GM12878 (cell line): ENCODE data around the gene RP9. TPM values are rescaled to one million over a fixed set of nuclear protein-coding genes. Genes with fewer than 3 reads are reported as not detected.

Source experiments
- ATAC-seq: fragments of 200-7000 bp; cut with Tn5 transposase; 3 replicates; pipeline ENCODE4 v1.9.1; 2020; ENCODE audit warnings: mild to moderate bottlenecking, moderate library complexity
- BruUV-seq: library from RNA; stranded (reverse); fragments of 400-500 nt; replicated peaks from 2 replicates; lab custom pipeline; 2021; lab: Mats Ljungman, UMichigan
- CTCF ChIA-PET: fragments of 300-600 bp; sonication (Branson Sonifier 250); formaldehyde crosslinking; extraction: SDS; loops from one replicate; lab custom pipeline; 2021; ENCODE audit warnings: inconsistent platforms; lab: Yijun Ruan, JAX
- POLR2A ChIA-PET: fragments of 350-600 bp; formaldehyde crosslinking; extraction: SDS; loops from one replicate; lab custom pipeline; 2021; ENCODE audit warnings: inconsistent platforms; lab: Charles Lee
- RAD21 ChIA-PET: fragments of 300-600 bp; sonication (Branson Sonifier 250); formaldehyde crosslinking; loops from one replicate; lab custom pipeline; 2023; ENCODE audit warnings: antibody characterized with exemption; ENCODE audit not compliant: unreplicated experiment; lab: Charles Lee
- SMC1A ChIA-PET: fragments of 300-600 bp; sonication (Branson Sonifier 250); formaldehyde crosslinking; loops from one replicate; lab custom pipeline; 2023; ENCODE audit not compliant: unreplicated experiment, uncharacterized antibody; lab: Charles Lee
- DNase-seq: peaks from one replicate; pipeline ENCODE4 v3.0.0-alpha.2; 2011; ENCODE audit warnings: low read depth, low spot score
- FAIRE-seq: peaks from 3 replicates; lab custom pipeline; 2011; peaks lifted over from hg19 to GRCh38; lab: Jason Lieb, UNC
- H2AFZ ChIP-seq: 2 replicates; pipeline ENCODE4 v1.6.0; 2011; ENCODE audit warnings: low read depth, low read length, control low read depth; ENCODE audit not compliant: control insufficient read depth
- H3K27ac ChIP-seq: 2 replicates; pipeline ENCODE4 v1.5.1; 2011; ENCODE audit warnings: control low read depth; ENCODE audit not compliant: control insufficient read depth, insufficient read depth
- H3K27me3 ChIP-seq, 2 experiments: replicated peaks in 1 of 2; 2 replicates each; pipeline versions ENCODE4 v1.6.0 to v1.6.1; 2011; ENCODE audit warnings: low read length in 1 of 2; ENCODE audit not compliant: control insufficient read depth in 2 of 2, insufficient read depth in 2 of 2
- H3K36me3 ChIP-seq, 2 experiments: 2 replicates each; pipeline ENCODE4 v1.5.1; 2011; ENCODE audit warnings: low read length in 1 of 2; ENCODE audit not compliant: control insufficient read depth in 2 of 2, insufficient read depth in 2 of 2
- H3K4me1 ChIP-seq: 2 replicates; pipeline ENCODE4 v1.6.1; 2011; ENCODE audit warnings: mild to moderate bottlenecking, low read length, moderate library complexity, mixed read lengths; ENCODE audit not compliant: control insufficient read depth, insufficient read depth
- H3K4me2 ChIP-seq: 2 replicates; pipeline ENCODE4 v1.6.0; 2011; ENCODE audit warnings: control low read depth; ENCODE audit not compliant: control insufficient read depth, insufficient read depth
- H3K4me3 ChIP-seq: fragments of 200-600 bp; sonication (generic); 2 replicates; pipeline ENCODE4 v1.5.1; 2016
- H3K79me2 ChIP-seq: 2 replicates; pipeline ENCODE4 v1.6.0; 2011; ENCODE audit warnings: low read length; ENCODE audit not compliant: control insufficient read depth, insufficient read depth
- H3K9ac ChIP-seq: 2 replicates; pipeline ENCODE4 v1.8.0; 2011; ENCODE audit warnings: low read length, control low read depth, mixed read lengths; ENCODE audit not compliant: control insufficient read depth, insufficient read depth
- H3K9me3 ChIP-seq: replicated peaks from 3 replicates; pipeline ENCODE4 v1.5.1; 2011; ENCODE audit warnings: mild to moderate bottlenecking, low read length; ENCODE audit not compliant: control insufficient read depth, insufficient read depth
- H4K20me1 ChIP-seq: 2 replicates; pipeline ENCODE4 v1.6.0; 2011; ENCODE audit not compliant: control insufficient read depth, insufficient read depth
- PAX8 ChIP-seq: fragments of 450-650 bp; IDR thresholded peaks from 2 replicates; pipeline ENCODE4 v1.6.1; 2017; ENCODE audit warnings: mild to moderate bottlenecking, moderate library complexity
- POU2F2 ChIP-seq: IDR thresholded peaks from 3 replicates; pipeline ENCODE4 v1.6.1; 2011; ENCODE audit warnings: low read depth, mild to moderate bottlenecking, low read length, borderline replicate concordance
- SREBF1 ChIP-seq: IDR thresholded peaks from 2 replicates; pipeline ENCODE4 v1.6.1; 2012; ENCODE audit warnings: mild to moderate bottlenecking, low read length
- SREBF2 ChIP-seq: IDR thresholded peaks from 2 replicates; pipeline ENCODE4 v1.6.1; 2012; ENCODE audit warnings: mild to moderate bottlenecking, low read length
- SRF ChIP-seq, 2 experiments: IDR thresholded peaks; 2 replicates each; pipeline ENCODE4 v1.6.1; 2011; ENCODE audit warnings: low read depth in 2 of 2, low read length in 2 of 2, mild to moderate bottlenecking in 1 of 2, moderate library complexity in 1 of 2
- ZNF687 ChIP-seq: fragments of 450-650 bp; IDR thresholded peaks from 2 replicates; pipeline ENCODE4 v1.6.1; 2017; ENCODE audit warnings: mild to moderate bottlenecking, moderate library complexity
- WGBS: methylation state at CpG from one replicate; pipeline ENCODE4 v1.1.6; 2016; ENCODE audit warnings: low lambda C conversion rate; ENCODE audit not compliant: insufficient replicate concordance, insufficient coverage; ENCODE audit errors: missing lambda C conversion rate; 5-methylcytosine and 5-hydroxymethylcytosine counted together
- in situ Hi-C: fragments of 300-500 bp; cut with MboI; formaldehyde crosslinking; loops from 9 replicates; pipeline ENCODE4 v1.14.3; 2018; ENCODE audit warnings: mixed read lengths
- intact Hi-C: fragments of 100-400 bp; cut with micrococcal nuclease; formaldehyde crosslinking; loops from one replicate; pipeline ENCODE4 v1.14.2; 2022; ENCODE audit not compliant: unreplicated experiment
- polyA plus RNA-seq, 11 experiments: library from polyadenylated mRNA; depleted of rRNA in 4 of 11; unstranded in 6 of 11; stranded (reverse) in 5 of 11; fragments of >200 nt; fragmentation: Nextera tagmentation in 4 of 11; fragmentation: Illumina TruSeq in 1 of 11; extraction: Ambion mirVana in 4 of 11; extraction: Trizol in 1 of 11; gene quantifications; 1 replicate in 1 of 11; 2 replicates in 10 of 11; pipeline versions ENCODE4 v1.2.1 to v1.2.3, GENCODE V29; 2011 to 2016; ENCODE audit warnings: inconsistent platforms in 2 of 11, missing spikeins in 2 of 11, low read depth in 1 of 11
- total RNA-seq, 4 experiments: library from RNA; depleted of rRNA in 3 of 4; stranded (reverse); fragments of >200 nt in 3 of 4; fragmentation: Illumina TruSeq in 1 of 4; extraction: Trizol in 1 of 4; gene quantifications; 2 replicates each; pipeline versions ENCODE4 v1.2.1 to v1.2.3, GENCODE V29; 2013 to 2021
- TF ChIP-seq, protein P1 (sequence below): fragments of 450-650 bp; IDR thresholded peaks from 2 replicates; pipeline ENCODE4 v1.6.1; 2017; ENCODE audit warnings: antibody characterized with exemption, mild to moderate bottlenecking, moderate library complexity
- TF ChIP-seq, protein P2 (sequence below): fragments of 450-650 bp; conservative IDR thresholded peaks from 2 replicates; pipeline ENCODE4 v1.6.1; 2017; ENCODE audit warnings: mild to moderate bottlenecking, moderate library complexity

Gene RP9
- total and polyA plus RNA-seq, 10 of the 15 experiments (the other 5 are each of a cell fraction or from before 2014, with no cell fraction given) = 7.6 to 25.3 (median 16.9) TPM

DNA sequence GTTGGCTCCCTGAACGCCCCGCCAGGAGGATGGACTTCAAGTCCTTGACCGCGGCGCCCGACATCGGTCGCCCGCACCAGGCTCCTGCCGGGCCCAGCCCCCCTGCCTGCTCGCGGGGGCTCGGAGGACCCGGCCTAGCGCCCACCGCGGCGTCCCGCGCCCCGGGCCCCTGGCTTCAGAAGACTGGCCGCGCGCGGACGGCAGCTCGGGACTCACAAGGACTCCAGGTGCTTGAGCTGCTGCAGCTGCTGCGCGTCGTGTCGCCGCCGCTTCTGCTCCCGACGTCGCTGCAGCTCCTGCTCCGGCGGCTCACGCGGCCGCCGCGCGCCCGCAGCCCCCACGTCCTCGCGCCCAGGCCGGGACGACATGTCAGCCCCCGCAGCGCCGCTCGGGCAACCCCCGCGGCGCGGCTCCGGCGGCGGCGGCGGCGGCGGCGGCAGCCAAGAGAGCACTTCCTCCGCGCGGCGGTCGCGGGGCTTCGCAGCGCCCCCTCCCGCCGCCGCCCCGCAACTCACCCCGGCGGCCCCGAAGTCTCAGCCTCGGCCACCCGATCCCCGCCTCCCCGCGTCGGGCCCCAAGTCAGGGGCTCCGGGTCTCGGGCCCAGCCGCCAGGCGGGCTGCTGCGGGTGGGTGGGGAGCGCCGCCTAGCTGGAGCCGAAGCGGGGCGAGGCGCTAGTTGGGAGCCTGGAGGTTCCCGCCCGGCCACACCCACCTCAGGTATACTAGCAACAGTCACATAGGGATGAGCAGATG, at the start of gene RP9 (continued):
- peak; percentile 60; the same call in 1 of the 2 replicates for TF ChIP-seq ZNF687
- 0 out of 4 replicates have a peak, but pooled peaks of 1 of the 2 experiments have one; percentile 12 for TF ChIP-seq SRF (IDR thresholded peaks at IDR 0.05; ENCODE audit: low read depth in 2 of 2, low read length in 2 of 2)
- TF ChIP-seq POU2F2 = 0 out of 3 replicates have a peak, but pooled peaks have one; percentile 54

DNA sequence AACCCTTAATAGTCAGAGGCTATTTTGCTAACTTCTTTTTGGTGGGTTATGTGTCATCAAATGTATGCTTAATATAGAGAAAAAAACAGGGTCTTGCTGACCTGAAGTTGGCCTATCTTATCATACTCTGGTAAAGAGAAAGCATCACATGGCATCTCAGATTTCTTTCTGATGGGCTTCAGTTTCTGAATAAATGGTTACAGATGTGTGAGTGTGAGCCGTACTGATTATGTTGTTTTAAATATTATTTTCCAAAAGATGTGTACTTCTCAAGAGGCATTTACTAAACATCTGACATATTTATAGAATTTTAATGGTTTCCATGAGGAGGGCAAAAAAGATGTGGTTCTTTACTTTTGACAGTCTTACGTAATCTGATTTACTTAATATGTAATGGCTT, 48.6 kb upstream of the RP9 start:
- Histone ChIP-seq H2AFZ (no peak overlapping the region), H3K9ac (no peak overlapping the region), H3K79me2 (no peaks in the 10 kb centered on the region), H3K36me3 (no peaks in the 10 kb centered on the region), H3K9me3 (no peaks in the 10 kb centered on the region; the same call in 2 of the 3 replicates), H3K27me3 (no peaks in the 10 kb centered on the region), H3K4me1 (no peaks in the 10 kb centered on the region), H4K20me1 (no peaks in the 10 kb centered on the region), H3K4me3 (no peak overlapping the region), H3K4me2 (no peak overlapping the region), H3K27ac (no peak overlapping the region)
- intact Hi-C loops (no loop called here), in situ Hi-C loops (no loop called here)
- 48% methylated on average over 2 of the region's 2 CpGs for WGBS
- no peak for ATAC-seq
- no peak for DNase-seq
- no peak for FAIRE-seq
- ChIA-PET SMC1A (interaction anchor here (0.7 kb wide), 1 partner anchor 10 kb away, joined by 3 read pairs; no protein-coding TSS in a partner anchor), POLR2A (no interaction called here), RAD21 (interaction anchor here (0.9 kb wide), 1 partner anchor 27 kb away, joined by 3 read pairs; no protein-coding TSS in a partner anchor), CTCF (interaction anchor here (0.9 to 1.0 kb wide), 2 partner anchors 10 to 28 kb away, joined by 3 to 4 read pairs; no protein-coding TSS in a partner anchor)
- no TSS peak for BruUV-seq
- TF ChIP-seq, protein P1, sequence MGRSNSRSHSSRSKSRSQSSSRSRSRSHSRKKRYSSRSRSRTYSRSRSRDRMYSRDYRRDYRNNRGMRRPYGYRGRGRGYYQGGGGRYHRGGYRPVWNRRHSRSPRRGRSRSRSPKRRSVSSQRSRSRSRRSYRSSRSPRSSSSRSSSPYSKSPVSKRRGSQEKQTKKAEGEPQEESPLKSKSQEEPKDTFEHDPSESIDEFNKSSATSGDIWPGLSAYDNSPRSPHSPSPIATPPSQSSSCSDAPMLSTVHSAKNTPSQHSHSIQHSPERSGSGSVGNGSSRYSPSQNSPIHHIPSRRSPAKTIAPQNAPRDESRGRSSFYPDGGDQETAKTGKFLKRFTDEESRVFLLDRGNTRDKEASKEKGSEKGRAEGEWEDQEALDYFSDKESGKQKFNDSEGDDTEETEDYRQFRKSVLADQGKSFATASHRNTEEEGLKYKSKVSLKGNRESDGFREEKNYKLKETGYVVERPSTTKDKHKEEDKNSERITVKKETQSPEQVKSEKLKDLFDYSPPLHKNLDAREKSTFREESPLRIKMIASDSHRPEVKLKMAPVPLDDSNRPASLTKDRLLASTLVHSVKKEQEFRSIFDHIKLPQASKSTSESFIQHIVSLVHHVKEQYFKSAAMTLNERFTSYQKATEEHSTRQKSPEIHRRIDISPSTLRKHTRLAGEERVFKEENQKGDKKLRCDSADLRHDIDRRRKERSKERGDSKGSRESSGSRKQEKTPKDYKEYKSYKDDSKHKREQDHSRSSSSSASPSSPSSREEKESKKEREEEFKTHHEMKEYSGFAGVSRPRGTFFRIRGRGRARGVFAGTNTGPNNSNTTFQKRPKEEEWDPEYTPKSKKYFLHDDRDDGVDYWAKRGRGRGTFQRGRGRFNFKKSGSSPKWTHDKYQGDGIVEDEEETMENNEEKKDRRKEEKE = no peak
- TF ChIP-seq, protein P2, sequence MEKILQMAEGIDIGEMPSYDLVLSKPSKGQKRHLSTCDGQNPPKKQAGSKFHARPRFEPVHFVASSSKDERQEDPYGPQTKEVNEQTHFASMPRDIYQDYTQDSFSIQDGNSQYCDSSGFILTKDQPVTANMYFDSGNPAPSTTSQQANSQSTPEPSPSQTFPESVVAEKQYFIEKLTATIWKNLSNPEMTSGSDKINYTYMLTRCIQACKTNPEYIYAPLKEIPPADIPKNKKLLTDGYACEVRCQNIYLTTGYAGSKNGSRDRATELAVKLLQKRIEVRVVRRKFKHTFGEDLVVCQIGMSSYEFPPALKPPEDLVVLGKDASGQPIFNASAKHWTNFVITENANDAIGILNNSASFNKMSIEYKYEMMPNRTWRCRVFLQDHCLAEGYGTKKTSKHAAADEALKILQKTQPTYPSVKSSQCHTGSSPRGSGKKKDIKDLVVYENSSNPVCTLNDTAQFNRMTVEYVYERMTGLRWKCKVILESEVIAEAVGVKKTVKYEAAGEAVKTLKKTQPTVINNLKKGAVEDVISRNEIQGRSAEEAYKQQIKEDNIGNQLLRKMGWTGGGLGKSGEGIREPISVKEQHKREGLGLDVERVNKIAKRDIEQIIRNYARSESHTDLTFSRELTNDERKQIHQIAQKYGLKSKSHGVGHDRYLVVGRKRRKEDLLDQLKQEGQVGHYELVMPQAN = no peak
- no peak for TF ChIP-seq PAX8
- no peak for TF ChIP-seq SREBF1
- no peak for TF ChIP-seq SREBF2
